NCI-H146 treated with DMSO at 0.1 percent for 48 hours (cell line): Measurements from ENCODE around the gene CAT.

Experiments used
- DNase-seq: peaks from one replicate; lab custom pipeline; 2025; ENCODE audit not compliant: unreplicated experiment; lab: John Stamatoyannopoulos, UW

CAT gene

DNA sequence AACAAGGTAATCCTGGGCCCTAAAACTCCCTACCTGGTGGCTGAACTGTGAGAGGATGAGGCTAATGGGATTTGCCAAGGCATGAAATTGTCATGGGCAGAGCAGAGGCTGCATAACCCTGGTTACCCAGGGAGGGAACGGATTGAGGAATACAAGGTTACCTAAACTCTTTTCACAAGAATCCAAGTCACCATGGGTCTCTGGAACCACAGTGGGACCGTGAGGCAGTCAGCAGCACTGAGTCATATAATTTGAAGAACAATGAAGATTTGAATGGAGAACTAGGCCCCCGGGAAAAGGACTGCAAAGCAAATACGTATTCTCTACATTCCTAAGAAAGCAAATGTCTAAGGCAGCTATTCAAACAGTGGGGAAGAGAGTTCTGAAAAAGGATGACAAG, 19.8 kb downstream of the CAT start:
- DNase-seq = no peak

DNA sequence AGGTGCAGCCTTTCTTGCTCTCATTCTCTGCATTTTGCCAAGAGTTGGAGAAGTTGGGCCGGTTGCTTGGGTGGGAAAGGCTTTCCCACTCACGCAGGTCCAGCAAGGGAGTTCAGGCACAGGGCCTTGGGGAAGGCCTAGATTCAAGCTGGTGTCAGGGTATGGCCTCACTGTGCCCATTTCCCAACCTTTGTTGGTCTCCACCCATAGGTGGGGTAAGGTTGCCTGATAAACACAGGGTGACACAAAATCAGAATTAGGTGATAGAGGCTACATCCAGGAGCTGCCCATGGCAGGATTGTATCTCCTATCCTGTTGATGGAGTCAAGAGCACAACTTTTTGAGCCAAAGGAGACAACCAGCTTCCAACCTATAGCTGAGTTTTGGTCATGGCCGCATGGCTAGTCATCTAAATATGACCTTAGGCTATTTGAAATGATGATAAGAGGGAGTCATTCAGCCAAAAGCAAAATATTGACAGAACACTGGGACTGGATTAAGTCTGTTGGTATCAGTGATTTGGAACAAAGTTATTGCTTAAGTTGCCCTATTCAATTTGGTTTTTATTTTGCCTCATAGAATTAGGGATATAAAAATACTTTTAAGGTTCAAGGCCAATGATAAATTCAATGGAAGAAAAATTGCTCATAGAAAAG, 20.9 kb downstream of the CAT start:
- DNase-seq = no peak

DNA sequence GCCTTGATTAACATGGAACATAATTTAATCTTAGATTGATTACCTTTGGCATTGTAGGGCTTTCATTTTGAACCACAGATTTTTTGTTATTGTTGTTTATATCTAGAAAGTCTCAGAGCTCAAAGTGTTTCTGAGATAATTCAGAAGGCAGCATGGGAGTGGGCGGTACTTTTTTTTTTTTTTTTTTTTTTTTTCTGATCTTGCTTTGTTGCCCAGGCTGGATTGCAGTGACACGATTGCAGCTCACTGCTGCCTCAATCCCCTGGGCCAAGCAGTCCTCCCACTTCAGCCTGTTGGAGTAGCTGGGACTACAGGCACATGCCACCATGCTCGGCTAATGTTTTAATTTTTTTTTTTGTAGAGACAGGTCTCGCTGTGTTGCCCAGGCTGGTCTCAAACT, 21.5 kb downstream of the CAT start:
- no peak for DNase-seq

DNA sequence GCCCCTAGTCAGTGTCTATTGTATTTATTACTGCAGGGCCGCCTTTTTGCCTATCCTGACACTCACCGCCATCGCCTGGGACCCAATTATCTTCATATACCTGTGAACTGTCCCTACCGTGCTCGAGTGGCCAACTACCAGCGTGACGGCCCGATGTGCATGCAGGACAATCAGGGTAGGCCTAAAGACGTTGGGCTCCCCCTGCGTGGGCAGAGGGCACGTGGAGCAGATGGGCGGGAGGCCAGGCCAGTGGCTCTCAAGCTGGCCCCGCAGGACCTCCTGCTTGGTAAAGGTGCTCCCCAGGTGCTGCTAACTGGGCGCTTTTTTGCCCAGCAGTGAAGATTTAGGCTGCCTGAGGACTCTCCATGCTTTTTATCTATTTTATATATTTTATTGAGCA, 22.5 kb downstream of the CAT start:
- DNase-seq = no peak

DNA sequence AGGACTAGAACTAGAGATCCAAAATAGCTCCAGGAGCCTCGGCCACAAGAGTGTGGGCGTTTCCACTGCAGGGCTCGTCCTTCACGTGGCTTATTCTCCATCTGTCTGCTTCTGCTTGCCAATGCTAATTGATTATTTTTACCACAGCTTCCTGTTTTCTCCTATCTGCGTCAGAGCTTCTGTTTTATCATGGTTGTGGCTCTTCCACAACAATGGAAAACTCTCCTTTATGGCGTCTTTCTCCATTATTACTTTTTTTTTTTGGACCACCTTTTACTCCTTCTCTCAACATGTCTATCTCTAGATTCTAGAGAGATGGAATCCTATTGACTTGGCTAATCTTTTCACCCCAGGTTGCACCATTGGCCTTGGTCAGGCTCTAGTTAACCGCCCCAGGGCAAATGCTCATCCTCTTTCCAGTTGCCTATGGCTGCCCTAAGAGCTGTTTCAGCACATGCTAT, 25.9 kb downstream of the CAT start:
- DNase-seq = no peak

DNA sequence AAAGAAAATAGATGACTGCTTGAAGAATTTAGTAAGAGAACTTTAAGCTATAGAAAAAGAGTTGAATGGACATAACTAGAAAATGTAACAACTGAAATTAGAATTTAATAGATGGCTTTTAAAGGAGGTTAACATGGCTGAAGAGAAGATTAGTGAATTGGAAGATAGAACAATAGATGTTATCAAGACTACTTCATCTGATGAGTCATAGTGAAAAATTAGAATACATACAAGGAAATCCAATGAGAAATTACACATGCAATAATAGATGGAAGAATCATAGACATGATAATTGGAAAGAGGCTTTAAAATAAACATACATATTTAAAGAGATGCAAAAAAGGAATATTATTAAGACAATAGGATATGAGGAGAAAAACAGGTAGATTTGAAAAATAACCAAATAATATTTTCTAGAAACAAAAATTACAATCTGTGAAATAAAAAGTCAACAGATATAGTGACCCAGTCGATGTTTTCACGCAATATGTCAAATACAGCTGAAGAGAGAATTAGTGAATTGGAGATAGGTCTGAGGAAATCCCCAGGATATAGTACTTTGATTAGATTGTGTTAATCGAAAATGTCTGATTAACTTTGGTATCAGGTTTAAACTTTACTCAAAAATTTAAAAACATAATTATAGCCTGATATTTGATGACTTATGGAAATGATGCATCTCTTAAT, 28.2 kb downstream of the CAT start:
- DNase-seq = no peak

DNA sequence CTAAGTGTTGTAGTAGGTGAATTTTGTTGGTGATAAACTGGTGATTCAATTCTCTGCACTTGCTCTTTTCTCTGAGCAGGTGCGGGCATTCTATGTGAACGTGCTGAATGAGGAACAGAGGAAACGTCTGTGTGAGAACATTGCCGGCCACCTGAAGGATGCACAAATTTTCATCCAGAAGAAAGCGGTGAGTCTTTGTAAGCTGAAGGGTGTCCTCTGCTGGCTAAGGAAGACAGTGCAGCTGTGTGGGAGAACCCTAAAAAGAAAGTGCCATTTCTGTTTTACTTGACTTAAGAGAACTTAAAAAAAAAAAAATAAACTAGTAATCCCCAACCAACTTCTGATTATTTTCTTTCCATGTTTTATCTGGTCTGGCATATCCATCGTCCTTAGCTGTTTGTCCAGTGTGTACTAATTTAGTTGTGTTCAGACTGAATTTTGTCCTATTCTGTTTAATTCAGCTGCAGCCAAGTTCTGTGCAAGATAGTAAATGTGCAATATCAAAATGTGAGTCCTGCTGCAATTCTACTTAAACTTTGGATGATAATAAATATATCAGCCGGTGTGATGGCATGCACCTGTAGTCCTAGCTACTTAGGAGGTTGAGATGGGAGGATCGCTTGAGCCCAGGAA, 29.6 kb downstream of the CAT start:
- peak; percentile 19 for DNase-seq

DNA sequence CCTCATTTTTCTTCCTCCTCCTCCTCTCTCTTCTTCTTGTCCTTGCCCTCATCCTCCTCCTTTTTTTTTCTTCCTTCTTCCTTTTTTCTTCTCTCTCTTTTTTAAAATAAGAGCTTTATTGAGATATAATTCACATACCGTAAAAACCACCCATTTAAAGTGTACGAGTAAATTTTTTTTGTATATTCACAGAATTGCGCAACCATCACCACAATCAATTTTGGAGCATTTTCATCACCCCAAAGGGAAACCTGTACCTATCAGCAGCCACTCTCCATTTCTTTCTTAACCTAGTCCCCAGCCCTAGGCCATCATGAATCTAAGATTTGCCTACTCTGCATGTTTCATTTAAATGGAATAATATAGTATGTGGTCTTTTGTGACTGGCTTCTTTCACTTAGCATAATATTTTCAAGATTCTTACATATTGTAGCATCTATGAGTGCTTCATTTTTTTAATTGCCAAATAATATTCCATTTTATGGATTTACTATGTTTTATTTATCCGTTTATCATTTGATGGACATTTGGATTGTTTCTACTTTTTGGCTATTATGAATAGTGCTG, 35.0 kb downstream of the CAT start:
- no peak for DNase-seq

DNA sequence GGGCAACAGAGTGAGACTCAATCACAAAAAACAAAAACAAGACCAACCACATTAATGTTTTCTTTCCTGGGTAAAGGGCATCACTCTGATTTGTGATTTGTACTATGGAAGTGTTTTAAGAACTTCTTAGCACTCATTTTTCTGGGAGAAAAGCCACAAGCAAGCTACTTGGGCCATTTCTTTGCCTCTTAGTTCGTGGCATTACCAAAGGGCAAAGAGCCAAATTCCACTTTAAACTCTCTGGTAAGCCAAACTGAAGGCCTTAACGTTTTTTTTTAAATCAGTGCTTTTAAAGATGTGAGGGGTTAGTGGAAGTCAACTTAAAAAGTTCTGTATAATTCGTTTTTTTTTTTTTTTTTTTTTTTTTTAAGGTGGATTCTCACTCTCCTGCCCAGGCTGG, 36.9 kb downstream of the CAT start:
- no peak for DNase-seq

DNA sequence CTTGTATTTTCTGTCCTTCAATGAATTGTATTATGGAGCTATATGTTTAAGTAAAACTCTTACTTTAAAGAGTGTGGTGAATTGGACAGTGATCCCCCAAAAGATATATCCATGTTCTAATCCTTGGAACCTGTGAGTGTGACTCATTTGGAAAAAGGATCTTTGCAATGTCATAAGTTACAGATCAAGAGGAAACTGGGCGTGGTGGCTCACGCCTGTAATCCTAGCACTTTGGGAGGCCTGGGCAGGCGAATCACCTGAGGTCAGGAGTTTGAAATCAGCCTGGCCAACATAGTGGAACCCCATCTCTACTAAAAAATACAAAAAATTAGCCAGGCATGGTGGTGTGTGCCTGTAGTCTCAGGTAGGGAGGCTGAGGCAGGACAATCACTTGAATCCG, 38.1 kb downstream of the CAT start:
- no peak for DNase-seq

DNA sequence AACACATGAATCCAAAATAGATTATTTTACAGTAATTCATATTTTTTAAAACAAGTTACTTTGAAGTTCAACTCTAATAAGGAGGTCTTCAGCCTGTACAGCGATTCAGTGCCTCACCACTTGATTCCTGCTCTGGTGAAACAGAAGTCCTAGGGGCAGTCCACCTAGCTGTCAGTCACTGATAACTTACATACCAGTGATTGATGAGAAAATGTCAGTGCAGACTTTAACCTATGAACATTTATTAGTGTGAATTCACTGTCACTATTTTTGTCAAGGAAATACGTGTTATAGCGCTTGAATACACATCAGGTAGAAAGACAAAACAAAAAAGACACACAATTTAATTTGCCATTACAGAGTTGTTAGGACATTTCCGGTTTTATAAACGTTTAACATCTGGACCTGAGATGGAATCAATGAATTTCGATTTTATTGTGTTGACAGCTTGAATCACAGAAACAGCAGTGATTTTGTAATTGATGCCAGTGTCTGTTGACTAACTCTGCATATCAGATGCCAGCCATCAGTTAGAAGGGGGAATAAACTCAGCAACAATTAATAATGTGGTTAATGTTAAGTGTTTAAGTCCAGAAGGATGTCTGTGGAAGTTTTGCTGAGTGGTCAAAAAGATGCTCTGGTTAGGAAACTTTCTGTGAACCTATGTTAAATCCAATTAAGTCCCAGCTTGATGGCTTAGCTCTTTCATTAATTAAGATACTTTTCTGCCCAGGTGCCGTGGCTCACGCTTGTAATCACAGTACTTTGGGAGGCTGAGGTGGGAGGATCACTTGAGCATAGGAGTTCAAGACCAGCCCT, 40.3 kb downstream of the CAT start:
- DNase-seq = no peak

DNA sequence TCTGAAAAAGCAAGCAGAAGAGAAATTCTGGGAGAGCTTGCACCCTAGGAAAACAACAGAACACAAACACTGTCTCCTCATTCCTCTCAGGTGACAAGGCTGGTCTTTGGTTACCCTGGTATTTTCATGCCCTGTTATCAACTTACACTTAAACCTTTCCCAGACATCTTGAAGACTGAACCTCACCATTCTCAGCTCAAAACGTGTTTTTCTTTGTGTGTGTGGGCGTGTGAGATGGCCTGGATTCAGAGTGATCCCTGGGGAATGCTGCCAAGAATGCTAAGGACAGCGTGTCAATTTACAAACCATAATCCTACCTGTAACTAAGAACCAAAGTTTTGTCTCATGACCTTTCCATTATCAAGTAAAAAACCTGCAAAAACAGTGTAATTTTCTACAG, 41.6 kb downstream of the CAT start:
- DNase-seq = no peak

DNA sequence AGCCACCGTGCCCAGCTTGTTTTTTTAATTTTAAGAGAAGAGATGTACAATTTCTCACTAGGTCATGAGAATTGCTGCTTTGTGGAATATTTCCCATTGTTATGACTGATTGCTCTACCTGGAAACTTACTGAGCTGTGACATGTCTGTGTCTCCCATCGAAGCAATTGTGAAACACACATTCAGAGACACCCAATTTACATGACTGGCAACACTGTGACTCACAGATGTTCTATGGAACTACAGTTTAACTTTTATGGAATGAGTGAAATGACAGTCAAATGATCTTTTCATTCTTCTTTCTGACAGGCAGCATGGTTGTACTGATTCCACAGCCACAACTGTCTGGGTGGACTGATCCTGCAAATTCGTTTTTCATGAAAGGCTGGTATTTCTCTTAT, 42.6 kb downstream of the CAT start:
- DNase-seq = no peak

DNA sequence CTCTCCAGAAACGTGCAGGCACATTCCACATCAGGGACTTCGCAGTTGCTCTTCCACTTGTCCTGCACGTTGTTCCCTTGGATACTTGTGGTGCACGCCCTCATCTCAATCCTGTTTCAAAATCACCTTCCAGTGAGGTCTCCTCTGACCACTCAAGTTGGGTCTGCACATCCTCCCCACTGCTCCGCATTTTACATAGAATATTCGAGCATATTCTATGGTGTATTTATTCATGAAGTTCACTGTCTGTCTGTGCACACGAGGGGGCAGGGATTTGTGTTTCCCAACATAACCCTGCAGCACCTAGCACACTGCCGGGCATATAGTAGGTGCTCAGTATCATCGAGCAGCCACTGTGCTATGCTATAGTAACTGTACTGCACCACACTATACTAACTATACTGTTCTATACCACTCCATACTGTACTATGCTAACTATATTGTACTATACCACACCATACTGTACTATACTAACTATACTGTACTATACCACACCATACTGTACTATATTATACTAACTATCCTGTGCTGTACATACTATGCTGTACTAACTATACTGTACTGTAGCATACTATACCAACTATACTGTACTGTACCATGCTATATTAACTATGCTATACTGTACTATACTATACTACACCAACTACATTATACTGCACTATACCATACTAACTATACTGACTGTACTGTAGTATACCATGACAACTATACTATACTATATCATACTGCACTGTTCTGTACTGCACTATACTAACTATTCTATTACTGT, 44.6 kb downstream of the CAT start:
- DNase-seq = no peak

DNA sequence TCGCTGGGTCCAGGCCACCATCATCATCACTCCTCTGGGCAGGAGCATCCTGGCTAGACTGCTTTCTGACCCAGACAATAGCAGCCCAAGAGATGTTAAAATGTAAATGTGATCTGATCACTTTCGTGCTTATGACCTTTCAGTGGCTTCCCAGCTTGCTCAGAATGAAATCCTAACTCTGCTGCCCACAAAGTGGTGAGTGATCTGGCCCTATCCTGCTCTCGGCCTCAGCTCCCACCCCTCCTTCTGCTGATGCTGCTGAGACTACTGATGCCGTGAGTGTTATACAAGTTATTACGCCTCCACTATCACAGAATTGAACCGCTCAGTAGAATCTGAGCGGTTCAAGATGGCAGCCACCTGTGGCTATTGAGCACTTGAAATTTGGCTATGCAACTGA, 48.7 kb downstream of the CAT start:
- no peak for DNase-seq

DNA sequence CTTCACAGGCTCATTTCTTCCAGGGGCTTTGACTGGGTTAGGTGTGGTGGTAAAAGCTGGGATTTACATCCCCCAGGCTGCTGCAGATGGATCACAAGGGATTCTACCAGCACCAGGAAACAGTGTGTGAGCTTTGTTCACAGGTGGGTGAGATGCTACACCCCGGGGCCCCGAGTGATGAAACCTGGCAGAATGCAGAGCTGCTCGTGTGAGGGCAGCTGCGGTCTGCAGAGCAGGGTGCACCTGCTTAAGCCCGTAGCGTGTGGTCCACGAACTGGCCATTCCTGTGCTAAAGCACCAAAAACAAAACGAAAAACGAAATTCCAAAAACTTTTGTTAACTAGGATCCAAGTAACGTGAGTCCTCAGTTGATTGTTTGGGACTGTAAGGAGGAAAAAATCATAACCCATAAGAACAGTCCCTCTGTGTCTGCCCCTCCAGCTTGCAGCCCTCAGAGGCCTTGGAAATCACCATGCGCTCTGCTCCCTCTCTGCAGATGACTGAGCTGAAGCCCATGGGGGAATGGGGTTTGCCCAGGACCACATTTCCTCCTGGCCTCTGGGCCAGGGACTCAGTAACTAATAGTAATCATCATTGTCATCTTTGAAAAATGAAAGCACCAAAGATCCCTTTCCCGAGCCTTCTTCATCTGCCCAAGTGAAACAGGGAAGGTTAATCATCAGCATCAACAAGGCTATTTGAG, 50.3 kb downstream of the CAT start:
- no peak for DNase-seq

DNA sequence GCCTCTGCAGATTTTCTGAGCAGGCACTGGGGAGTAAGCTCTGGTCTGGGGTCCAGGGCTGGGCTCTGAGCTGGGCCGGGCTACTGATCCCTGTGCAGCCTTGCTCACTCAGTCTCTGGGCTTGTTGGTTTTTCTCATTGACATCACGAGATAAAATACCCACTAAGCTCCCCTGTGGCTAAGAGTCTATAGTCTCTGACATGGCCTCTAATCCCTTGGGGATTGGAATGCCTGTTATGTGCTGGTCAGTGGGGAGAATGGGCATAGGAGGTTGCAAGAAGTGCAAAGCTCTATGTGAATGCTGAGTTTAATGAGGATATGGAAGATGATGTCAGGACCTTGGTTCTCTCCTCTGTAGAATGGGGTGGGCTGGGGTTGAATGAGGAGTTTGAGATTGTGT, 51.6 kb downstream of the CAT start:
- DNase-seq = no peak

DNA sequence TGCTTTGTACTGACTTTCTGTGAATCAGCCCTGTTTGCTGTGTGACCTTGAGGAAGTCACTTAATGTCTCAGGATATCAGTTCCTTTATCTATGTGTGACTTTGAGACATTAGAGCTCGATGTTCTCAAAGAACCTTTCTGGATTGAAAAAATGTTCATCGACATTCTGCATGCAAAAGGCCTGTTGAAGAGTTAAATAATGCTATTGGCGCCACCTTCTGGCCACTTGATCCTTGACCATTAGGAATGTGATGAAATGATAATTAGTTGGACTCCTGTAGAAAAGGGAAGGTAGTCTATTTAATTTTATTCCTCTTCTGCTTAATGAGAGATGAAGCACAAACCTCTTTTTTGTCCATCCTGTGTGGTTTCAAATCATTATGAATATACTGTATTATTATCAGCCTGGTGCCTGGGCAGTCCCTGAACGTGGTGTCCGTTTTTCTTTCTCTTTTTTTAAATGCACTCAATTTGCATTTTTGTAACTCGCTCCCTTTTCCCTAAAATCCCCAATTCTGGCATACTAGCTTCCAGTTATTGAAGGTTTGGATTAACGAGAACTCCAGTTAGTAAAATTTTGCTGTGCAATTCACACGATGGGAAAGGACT, 54.2 kb downstream of the CAT start:
- DNase-seq = peak; percentile 14

DNA sequence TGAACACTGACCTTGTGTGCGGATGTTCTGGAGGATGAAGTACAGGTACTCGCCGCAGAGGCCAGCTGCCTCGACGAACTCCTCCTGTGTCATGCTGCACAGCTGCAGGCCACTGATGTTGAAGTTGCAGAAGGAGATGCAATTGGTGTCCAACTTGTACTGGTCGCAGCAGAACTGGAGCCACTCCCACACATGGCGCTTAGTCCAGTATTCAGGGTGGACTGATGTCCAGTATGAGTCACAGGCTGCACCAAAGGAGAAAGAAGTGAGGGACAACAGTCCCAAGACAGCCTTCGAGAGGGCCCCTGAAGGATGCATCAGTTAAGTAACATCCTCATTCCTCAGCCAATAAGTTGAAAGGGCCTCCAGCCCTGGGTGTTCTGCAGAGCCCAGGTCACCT, 54.7 kb downstream of the CAT start:
- no peak for DNase-seq
